HG03045 (cell line): Measurements from ENCODE around the gene LRRC51.
"Not testable (repeated sequence)": the region's sequence is repeated elsewhere in the genome, so short reads cannot be mapped to it uniquely, and the experiment has no call there.

ENCODE experiments used
- ATAC-seq: cut with Tn5 transposase; IDR thresholded peaks from one replicate; pipeline ENCODE4 v1.9.1; 2021; ENCODE audit warnings: mild to moderate bottlenecking, moderate library complexity; ENCODE audit not compliant: unreplicated experiment

Gene LRRC51

DNA sequence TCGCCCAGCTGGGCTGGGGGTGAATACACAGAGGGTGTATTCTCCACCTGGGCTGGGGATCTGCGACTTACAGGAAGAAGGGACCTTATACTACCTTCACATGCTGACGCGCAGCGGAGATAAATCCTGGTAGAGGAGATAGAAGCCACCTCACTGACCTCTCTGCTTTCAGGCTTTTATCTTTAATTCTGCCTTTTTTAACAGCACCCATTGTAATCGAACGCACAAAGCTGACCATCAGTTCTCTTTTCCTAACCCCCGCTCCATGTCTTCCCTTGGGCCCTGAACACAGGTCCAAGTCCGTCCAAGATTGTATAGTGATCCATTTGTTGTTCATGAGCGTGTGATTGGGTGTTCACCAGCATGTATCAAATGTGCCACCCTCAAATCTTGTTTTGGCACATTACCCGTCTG lies 23.1 kb downstream of the LRRC51 start:
- no peak for ATAC-seq

DNA sequence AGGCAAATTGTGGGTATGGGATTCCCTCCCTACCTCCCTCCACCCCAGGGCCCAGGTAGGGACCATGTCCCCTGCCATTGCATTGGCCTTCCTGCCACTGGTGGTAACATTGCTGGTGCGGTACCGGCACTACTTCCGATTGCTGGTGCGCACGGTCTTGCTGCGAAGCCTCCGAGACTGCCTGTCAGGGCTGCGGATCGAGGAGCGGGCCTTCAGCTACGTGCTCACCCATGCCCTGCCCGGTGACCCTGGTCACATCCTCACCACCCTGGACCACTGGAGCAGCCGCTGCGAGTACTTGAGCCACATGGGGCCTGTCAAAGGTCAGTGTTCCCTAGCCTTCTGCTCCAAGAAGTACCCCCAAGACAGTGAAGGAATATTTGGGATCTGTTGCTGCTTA lies 25.2 kb downstream of the LRRC51 start, which contains the start of gene TOMT:
Gene TOMT, plus strand, starts transcription at position 37 of the 400 bp plus-strand sequence. Its CDS starts 28 bp downstream, at position 65.
- ATAC-seq = no peak

DNA sequence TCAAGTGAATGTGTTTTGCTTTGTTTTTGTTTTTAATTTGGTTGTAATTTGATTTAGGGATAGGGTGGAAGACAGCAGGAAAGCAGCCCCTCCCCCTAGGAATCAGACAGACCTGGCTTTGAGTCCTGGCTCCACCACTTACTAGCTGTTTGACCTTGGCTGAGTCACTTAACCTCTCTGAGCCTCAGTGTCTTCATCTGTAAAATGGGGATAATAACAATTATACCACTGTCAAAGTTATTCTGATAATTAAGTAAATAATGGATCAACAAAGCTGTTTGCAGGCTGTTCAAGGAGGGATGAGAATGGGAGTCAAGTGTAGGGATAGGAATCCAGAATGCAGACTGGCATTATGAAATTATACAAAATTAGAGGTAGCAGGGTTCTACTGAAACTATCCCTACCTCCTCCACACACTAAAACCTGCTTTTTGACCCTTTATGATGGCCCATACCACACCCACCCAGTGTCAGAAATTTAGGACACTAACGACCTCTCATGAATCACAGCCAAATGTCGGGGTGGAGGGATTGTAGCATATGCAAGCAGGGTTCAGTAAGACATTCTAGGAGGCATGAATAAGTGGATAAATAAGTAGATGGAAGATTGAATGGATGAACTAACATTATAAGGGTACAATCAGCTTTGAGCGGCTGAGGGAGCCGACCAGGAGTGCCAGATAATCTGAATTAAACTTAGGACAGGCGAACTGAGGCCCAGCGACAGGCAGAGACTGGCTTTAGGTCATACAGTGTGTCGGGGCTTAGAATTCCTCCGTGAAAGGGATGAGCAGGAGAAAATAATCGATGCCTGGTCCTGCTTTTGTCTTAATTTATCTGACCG lies 30.9 kb downstream of the LRRC51 start:
- ATAC-seq = peak; percentile 1

DNA sequence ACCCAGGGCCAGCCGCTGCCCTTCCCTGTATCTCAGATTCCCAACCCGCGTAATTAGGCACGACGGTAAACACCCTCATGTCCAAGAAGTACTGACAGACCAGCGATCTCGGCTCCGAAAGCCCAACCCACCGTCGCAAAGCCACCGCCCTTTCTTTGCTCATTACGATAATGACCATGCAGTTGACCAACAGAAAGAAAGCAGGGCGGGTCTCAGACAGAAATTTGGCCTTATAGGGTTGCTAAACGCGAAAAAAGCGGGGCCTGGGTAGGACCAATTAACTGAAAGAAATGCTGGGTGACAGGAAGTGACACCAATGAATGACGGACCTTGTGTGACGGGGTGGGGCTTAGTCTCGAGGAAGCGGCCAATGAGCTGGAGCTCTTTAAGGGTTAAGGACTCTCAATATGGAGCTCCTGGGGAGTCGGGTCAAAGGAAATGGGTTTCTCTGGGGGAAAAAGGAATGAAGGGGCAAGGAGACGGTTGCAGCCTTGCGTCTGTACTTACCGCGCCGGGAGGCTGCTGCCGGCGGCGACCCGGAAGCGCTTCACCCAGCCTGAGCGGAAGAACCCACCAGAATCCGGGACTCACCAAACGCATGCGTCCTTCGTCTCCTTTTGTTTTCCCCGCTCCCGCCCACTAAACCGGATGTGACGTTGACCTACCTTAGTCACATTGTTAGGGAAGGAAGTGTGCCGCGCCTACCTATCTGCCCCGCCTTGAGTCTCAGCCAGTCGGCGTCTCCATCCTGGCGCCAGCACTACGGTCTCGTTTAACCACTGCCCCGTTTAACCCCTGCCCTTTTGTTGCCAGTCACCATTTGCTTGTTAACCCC lies 31.7 kb downstream of the LRRC51 start, which contains the start of gene ANAPC15:
Gene ANAPC15, minus strand, starts transcription at position 553 of the 835 bp plus-strand sequence. CDS start 1,419 bp downstream, outside the sequence.
- peak; percentile 89 for ATAC-seq

DNA sequence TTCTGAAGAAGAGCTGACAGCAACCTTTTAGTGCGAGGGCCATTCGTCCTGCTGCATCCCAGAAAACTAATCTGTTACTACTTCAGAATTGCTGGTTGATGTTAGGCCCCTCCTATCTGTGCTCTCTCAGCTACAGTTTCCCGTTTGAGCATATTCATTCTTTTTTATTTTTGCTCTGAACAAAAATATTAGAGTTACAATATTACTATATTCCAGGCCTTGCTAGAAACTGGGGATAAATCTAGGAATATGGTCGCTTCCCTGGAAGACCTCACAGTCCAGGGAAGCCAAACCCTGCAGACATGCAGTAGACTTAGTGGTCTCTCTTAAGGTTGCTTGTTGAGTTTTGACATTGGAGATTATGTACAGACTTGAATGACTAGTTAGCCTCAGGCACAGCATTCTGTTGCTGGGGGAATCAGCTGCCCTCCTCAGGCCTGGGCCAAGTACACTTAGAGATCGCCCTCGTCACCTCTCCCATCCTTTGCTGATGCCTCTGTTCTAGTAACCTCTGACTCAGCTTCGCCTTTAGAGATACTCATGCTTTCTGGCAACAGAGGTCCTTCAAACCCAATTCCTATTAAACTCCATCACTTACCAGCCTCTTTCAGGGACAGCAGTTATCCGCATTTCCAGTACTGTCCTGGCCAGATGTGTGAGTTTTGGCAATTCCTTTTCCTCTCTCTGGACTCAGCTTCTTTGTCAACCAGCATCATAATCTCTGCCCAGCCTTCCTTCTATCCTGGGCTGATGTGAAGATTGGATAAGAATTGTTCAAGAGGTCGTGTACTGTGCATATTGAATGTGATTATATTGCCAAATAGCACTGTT lies 32.5 kb downstream of the LRRC51 start:
- no peak for ATAC-seq

DNA sequence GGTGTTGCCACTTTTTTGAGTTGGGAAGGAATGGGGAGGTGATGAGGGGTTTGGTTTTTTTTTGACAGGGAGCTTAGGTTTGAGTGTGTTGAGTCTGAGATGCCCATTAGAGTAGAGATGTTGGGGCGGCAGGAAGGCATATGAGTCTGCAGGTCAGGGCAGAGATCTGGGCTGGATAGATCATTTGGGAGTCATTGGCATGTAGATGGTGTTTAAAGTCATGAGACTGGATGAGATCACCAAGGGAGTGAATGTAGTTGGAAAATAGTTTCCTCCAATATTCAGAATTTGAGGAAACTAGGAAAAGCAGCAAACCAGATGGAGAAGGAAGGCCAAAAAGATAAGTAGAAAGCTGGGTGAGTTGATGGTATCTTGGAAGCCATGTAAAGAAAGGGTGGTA lies 33.9 kb downstream of the LRRC51 start:
- ATAC-seq = no peak

DNA sequence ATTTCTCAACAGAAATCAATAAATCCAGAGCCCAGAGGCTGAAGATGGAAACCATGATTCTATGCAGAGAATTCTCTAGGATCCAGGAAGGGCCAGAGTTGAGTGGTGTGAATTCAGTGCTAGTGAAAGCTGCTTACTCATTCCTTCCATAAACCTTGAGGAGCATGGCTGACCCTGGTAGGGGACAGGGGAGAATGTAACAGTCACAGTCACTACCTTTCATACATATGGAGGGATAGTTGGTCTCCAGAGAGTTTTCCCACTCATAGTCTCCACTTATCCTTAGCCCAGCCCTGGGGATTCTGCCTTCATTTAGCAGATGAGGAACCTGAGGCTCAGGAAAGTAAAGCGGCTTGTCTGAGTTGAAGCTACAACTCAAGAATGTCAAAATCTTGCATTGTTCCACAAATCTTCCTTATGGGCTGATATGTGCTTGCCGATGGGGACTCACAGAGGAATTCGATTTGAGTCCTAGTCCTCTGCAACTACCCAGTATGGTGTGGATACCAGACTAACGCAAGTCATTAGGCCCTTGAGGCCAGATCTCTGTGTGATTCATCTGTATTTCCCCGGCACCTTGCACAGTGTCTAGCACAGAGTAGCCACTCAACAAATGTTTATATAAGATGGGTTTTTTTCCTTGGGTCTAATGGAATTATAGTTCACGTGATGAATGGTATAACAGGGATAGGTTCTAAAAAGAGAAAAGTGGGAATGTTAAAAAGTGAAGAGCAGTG lies 35.5 kb downstream of the LRRC51 start:
- no peak for ATAC-seq

DNA sequence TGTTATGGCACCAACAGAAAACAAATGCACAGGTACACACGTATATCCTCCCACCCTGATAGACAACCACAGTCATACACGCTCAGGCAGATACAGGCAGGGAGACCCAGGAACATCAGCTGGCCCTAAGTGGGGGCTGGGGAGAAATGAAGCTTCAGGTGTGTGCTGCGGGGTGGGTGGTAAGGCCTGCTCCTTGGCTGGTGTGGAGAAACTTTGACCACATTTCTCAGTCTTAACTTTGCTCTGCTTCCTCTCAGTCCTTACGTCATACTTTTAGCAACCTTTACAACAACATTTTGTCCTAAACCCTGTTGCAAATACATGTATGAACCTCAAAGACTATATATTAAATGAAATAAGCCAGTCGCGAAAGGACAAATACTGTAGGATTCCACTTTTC lies 38.5 kb downstream of the LRRC51 start:
- ATAC-seq = no peak

DNA sequence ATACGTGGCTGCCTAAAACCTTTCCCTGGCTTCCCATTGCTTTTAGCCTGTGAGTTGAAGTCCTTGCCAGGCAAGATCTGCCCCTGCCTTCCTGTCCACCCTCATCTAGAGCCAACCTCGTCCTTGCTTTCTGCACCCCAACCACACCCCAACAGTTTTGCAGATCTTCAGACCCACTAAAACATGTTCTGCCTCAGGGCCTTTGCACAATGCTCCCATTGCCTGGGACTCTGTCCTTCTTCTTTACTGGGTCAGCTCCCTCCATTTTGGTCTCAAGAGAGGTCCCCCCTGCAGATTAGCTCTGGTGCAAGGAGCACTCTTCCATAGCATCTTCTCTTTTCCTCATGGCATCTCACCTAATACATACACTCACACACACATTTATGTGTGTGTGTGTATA lies 40.3 kb downstream of the LRRC51 start:
- ATAC-seq = no peak

DNA sequence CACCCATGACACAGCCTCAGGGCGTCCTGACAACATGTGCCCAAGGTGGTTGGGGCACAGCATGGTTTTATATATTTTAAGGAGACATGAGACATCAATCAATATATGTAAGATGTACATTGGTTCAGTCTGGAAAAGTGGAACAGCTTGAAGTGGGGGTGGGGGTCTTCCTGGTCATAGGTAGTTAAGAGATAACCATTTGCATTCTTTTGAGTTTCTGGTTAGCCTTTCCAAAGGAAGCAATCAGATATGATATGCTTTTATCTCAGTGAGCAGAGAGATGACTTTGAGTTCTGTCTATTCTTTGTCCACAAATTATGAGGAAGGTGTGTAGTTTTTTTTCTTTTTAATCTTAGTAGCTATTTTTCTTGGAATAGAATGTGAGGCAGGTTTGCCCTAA lies 42.0 kb downstream of the LRRC51 start:
- no peak for ATAC-seq

DNA sequence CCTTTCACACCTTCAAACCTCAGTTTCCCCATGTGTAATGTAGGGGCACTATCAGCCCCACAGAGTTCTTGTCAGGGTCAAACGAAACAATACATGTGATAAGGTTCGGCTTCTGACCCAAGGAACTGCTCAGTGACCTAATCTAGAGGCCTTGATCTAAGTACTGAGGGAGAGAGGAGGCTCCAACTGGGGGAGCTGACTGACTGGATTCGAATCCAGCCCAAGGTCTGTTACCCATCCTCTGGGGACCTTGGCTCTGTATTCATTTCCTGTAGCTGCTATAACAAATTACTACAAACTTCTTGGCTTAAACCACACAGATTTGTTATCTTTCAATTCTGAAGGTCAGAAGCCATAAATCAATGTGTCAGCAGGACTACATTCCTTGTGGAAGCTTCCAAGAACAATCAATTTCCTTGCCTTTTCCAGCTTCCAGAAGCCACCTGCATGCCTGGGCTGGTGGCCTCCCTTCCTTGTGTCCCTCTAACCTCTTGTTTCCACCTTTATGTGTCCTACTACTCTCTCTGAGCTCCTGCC lies 42.5 kb downstream of the LRRC51 start:
- no peak for ATAC-seq

DNA sequence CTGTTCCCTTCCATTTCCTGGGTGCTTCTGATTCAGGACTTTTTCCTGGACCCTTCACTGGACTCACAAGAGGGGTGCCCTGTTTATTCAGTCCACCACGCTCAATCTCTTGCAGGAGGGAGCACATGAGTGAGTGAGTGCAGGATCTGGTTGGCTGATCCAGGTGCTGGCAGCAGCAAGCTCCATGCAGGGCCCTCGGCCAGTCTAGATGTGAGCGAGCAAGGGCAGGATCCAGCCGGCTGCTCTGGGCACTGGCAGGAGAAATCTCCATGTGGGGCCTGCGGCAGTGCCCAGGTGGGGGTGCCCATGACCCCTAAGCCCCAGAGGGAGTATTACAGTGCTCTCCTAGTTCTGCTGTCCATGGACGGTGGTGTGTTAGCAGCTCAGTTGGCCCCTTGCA lies 43.4 kb downstream of the LRRC51 start:
- ATAC-seq = no peak

DNA sequence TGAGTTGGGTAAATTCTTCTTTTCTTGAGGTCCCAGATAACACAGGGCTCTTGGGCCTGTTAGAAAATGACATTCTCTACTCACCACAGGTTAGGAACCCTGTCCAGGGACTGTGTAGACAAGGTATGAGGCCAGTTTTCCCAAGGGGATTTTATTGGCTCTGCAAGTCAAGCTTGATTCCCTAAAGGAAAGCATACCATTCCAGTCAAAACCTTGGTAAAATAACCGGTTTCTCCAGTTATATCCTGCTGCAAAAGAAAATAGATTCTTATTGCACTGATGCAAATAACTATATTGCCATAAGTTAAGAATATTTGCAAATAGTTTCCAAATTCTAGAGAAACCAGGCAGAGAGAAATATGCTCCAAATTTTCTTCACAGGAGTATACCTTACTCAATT lies 45.3 kb downstream of the LRRC51 start:
- ATAC-seq = no peak

DNA sequence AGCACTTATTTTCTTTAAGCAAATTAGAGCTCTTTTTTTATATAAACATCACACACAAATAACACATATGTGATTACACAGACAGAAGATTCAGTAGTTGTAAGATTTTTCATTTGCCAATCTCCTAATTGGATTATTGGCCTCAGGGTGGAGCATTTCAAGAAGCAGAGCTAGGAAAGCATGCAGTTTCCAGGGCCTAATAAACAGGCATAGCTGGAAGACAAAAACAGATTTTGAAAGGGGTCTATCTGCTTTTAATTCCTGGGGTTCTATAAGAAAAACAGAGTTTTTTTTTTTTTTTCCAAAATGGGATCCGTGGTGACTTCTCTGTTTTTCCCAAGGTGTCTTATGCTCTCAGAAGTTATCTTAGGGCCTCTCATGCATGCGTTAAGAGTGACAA lies 47.3 kb downstream of the LRRC51 start:
- ATAC-seq = no peak

DNA sequence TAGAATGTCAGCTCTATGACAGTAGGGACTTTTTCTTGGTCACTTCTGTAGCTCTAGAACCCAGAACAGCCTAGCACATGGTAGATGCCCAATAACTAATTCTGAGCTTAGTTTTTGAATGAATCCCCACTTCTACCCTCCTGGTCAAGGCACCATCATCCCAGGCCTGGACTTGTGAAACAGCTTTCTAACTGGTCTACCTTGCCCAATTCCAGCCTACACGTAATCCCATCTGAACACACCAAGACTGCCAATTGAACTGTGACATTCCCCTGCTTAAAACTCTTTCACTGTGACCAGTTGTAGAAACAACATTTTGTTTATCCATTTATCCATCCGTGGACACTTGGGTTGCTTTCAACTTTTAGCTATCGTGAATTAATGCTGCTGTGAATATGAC lies 48.7 kb downstream of the LRRC51 start:
- ATAC-seq = no peak

DNA sequence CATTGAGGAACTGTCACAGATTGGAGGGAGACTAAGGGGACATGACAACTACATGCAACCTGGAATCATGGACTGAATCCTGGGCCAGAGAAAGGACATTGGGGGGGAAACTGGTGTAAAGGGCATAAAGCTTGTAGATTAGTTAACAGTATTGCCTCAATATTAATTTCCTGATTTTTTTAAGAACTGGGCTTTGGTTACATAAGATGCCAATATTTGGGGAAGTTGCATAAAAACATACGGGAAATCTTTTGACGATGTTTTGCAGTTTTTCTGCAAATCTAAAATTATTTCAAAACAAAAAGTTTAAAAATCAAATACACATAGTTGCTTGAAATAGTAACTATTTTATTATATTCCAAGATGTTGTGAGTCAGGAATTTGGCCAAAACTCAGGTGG lies 52.0 kb downstream of the LRRC51 start:
- ATAC-seq = no peak

DNA sequence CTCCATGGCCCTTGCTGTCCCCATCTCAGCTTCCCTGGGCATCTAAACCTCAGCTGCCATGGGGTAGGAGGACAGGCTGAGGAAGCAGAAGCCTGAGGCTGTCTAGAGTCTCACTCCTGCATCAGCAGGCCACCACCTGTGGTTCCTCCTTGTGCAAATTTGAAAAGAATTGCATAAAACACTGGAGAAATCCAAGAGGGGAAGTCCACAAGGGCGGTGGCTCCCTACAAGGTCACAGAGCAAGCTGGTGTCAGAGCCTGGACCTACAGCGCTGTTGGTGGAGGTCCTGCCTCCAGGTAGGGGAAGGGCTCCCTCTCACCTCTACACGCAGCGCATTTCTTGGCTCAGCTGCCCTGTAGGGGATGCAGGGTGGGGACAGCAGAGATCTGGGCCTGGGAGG lies 54.8 kb downstream of the LRRC51 start, which contains the start of gene FOLR3:
Gene FOLR3, plus strand, starts transcription at position 253 of the 400 bp plus-strand sequence. CDS start 228 bp downstream, outside the sequence.
- ATAC-seq = not testable (repeated sequence)

DNA sequence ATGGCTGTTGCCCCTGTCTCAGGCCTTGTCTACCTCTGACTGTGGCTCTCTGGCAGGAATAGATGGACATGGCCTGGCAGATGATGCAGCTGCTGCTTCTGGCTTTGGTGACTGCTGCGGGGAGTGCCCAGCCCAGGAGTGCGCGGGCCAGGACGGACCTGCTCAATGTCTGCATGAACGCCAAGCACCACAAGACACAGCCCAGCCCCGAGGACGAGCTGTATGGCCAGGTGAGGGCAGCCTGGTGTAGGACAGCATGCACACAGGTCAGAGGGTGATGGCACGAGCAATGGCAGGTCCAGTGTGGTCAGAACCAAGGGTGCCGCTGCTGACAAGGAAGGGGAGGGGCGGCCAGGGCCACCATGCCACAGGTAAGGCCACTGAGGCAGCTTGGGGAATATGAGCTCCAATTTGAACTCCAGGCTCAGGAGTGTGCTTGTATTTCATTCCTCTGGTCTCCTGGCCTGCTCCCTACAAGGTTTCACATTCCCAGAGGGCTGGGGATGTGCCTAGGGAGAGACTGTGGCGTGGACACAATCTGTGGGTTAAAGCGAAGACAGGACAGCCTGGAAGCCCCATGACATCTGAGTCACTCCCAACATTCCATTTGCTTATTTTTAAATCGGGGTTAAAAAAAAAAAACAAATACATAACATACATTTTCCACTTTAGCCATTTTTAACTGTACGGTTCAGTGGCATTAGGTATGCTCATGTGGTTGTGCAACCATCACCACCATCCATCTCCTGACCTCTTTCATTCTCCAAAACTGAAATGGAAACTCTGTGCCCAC lies 55.4 kb downstream of the LRRC51 start:
- no peak for ATAC-seq

DNA sequence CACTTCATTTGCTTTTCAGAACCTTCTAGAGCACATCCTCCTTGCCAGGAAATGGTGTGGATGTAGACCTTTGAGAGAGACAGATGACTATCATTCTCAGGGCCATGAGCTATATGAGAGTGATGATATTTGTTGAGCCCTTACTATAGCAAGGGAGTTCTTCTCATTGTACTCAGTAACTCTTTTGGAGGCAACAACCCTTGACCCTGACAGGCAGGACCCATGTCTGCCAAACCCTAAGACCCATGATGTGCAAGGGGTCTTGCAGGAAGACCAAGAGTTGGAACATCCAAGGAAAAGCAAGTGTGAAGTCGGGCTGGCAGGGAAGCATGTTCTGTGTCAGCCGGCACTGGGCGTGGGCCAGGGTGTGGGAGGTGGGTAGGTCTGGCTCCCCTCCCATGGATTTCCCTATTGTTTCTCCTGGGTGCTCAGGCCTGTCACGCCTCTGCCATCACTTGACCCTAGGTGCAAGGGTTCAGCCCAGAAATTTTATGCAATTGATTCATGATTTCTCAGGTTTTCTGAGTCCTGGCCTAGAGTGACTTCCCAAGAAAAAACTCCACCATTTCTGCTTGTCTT lies 56.1 kb downstream of the LRRC51 start:
- ATAC-seq = no peak
